Measurements from ENCODE around the gene GOLGA7B.

GOLGA7B gene

GRCh38 chr10:97910661-97911060 lies 61.0 kb downstream of the GOLGA7B start:
- no peak overlapping the region for H3K27ac ChIP-seq (replicated peaks)
- no peak overlapping the region for H3K4me3 ChIP-seq (replicated peaks; ENCODE audit: insufficient read depth, low read length)
- no peak for TF ChIP-seq SPI1 (IDR thresholded peaks at IDR 0.05; ENCODE audit: borderline replicate concordance, low read depth)
- no peak for TF ChIP-seq REST (IDR thresholded peaks at IDR 0.05; ENCODE audit: insufficient replicate concordance, low read depth)
- no peak for TF ChIP-seq POLR2AphosphoS5 (IDR thresholded peaks at IDR 0.05; ENCODE audit: low read depth)
- no peak for TF ChIP-seq CTCF (IDR thresholded peaks at IDR 0.05; ENCODE audit: insufficient read depth, low read length)
- TF ChIP-seq GABPA (IDR thresholded peaks at IDR 0.05; ENCODE audit: low read depth) = no peak
- DNase-seq (ENCODE audit: low read depth in 1 of 2, low spot score in 1 of 2) = no peak
- no peaks in the 10 kb centered on the region for H3K27me3 ChIP-seq (ENCODE audit: insufficient read depth, poor library complexity, severe bottlenecking)

GRCh38 chr10:97911217-97911616 lies 61.6 kb downstream of the GOLGA7B start:
- Histone ChIP-seq H3K27me3 (ENCODE audit: insufficient read depth, poor library complexity, severe bottlenecking) (no peaks in the 10 kb centered on the region), H3K27ac (replicated peaks) (no peak overlapping the region), H3K4me3 (replicated peaks; ENCODE audit: insufficient read depth, low read length) (no peak overlapping the region)
- TF ChIP-seq CTCF (IDR thresholded peaks at IDR 0.05; ENCODE audit: insufficient read depth, low read length) (no peak), GABPA (IDR thresholded peaks at IDR 0.05; ENCODE audit: low read depth) (no peak), REST (IDR thresholded peaks at IDR 0.05; ENCODE audit: insufficient replicate concordance, low read depth) (no peak), POLR2AphosphoS5 (IDR thresholded peaks at IDR 0.05; ENCODE audit: low read depth) (no peak), SPI1 (IDR thresholded peaks at IDR 0.05; ENCODE audit: borderline replicate concordance, low read depth) (no peak)
- DNase-seq (ENCODE audit: low read depth in 1 of 2, low spot score in 1 of 2) = no peak

GRCh38 chr10:97913193-97913592 lies 63.5 kb downstream of the GOLGA7B start:
- H3K27ac ChIP-seq (replicated peaks) = no peak overlapping the region
- no peak for DNase-seq (ENCODE audit: low read depth in 1 of 2, low spot score in 1 of 2)
- no peaks in the 10 kb centered on the region for H3K27me3 ChIP-seq (ENCODE audit: insufficient read depth, poor library complexity, severe bottlenecking)
- no peak overlapping the region for H3K4me3 ChIP-seq (replicated peaks; ENCODE audit: insufficient read depth, low read length)
- TF ChIP-seq CTCF (IDR thresholded peaks at IDR 0.05; ENCODE audit: insufficient read depth, low read length) = no peak
- TF ChIP-seq GABPA (IDR thresholded peaks at IDR 0.05; ENCODE audit: low read depth) = no peak
- TF ChIP-seq POLR2AphosphoS5 (IDR thresholded peaks at IDR 0.05; ENCODE audit: low read depth) = no peak
- TF ChIP-seq SPI1 (IDR thresholded peaks at IDR 0.05; ENCODE audit: borderline replicate concordance, low read depth) = no peak
- no peak for TF ChIP-seq REST (IDR thresholded peaks at IDR 0.05; ENCODE audit: insufficient replicate concordance, low read depth)

Data from HL-60 (cell line).